EH (cell line): ENCODE measurements around the gene PBX1.

Experiments used
- DNase-seq: peaks from one replicate; pipeline ENCODE4 v3.0.0-alpha.2; 2015; ENCODE audit warnings: low read depth

Gene PBX1

DNA sequence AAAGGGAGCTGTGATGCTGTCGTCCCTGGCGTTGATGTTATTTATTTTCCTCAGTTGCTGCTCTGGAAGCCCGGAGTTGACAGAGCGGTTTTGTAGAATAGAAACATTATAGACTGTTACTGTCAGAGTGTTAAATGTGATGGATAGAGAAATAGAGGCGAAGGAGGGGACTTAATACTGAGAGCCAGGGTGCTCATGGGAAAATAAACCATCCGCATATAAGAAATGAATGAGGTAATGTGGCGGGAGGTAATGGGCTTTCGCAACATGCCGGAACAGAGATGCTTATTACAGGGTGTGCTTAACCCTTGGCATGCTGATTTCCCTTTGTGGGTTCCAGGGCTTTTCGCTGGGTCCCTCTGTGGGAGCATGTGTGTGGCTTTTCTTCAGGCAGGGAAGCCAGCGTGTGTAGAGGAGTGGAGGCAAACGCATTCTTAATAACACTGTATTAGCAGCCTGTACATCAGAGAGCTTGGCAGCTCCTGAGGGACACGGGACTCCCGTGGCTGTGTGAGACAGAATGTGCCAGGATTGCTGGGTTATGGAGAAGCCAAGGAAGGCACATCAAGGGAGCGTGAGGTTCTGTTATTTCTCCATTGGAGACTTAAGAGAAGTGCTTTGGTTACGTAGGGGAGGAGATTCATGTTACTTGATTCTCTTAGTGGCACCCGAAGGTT lies 141.0 kb downstream of the PBX1 start:
- DNase-seq, result no peak

DNA sequence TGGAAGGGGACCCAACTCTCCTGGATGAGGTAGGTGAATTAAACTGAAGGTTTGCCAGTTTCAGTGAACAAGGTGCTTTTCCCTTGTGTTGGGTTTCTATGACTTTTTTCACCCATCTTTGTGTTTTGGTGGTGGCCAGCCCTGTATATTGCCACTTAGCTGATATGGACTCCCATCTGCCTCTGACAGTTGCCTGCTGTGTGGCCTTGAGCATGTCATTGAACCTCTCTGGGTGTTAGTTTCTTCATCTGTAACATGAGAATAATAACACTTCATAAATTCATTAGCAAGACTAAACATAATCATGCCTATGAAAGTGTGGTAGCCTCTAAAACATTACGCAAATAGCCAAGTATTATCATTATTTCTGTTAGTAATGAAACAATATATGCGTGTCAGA lies 141.7 kb downstream of the PBX1 start:
- DNase-seq, result no peak

DNA sequence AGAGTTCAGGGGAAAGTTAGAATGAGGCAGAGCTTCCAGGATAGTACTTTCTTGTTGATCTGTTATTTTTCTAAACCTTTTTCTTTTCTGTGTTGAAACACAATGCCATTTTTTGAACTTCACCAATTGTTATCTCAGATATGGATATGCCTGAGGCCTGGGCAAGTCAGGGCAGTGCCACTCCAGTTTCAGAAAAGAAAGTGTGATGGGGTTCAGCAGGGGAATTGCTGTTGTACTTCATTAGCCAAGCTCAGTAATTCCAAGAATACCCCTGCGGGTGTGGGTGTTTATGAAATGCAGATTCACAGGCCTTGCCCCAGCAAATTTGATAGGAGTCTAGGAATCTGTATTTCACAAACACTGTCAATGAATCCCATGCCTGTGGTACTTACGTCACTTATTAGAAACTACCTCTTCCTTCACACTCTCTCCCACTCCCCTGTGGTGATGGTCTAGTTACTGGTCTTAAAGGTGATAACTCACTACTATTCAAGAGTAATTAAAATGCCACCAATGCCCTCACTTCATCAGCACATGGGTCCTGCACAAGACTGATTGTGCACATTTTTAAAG lies 142.3 kb downstream of the PBX1 start:
- no peak for DNase-seq

DNA sequence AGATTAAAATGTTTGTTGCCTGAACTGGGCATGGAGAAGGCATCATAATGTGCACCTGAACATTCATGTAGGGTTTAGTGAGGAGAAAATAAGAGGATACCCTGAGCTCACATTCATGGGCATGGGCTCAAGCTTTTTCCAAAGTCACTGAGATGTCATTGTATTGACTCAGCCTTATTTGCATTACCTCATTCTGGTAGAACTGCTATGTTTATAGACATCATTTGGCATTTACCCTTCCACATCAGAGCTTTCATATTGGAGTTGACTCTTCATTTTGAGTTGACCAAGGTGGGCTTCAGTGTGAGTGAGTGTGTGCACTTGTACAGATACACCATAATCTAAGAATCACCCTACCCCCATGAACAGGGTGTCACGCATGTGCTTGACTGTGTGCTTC lies 143.2 kb downstream of the PBX1 start:
- DNase-seq, result peak; percentile 50

DNA sequence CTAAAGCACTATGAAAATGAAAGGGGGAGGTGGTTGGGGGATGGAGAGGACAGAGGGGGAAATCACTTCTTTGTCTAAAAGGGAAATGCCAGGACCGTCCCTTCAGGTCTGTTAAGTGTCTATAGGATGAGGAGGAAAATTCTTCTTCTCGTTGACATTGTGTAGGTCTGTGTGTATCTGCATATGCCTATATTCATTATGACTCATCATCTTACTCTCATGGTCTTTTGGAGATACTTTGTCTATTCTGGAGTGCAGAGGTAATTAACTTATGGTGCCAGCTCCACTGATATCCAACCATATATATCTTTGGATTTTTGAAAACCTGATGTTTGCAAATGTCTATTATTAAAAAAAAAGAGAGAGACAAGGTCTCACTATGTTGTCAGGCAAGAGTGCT lies 143.7 kb downstream of the PBX1 start:
- no peak for DNase-seq

DNA sequence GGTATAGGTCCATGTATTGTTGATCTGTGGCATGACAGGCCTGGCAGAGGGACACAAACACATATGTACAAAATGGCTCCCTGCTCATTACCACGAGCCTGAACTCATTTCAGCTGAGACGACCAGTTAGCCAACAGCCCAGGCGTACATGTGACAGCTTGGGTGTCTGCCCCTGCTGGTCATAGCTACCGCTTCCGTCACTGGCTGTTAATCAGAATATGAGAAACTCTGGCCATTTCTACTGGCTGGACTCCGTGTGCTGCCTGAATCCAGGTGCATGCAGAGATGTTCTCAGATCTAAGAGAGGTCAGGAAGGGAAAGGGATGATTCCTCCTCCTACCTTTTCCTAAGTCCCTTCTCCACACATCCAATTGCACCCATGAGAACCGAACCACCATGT lies 144.5 kb downstream of the PBX1 start:
- no peak for DNase-seq

DNA sequence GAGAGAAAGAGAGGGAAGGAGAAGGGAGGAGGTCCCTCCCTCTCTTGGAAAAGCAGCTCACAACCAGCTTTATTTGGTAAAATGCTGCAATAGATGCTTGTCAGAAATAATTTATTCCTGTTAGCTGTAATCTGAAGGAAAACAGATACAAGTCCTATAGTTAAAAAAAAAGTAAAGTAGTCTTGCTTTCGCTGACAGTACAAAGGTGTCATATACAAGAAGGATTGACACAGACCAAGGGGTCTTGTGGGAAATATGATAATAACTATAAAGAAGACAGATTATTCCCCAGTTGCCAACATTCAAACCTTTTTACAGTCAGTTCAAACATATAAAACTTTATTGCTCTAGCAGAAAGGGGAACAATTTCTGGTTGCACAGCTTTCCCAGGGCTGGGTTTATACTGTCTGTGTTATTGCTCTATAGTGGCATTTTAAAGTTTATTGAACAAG lies 145.0 kb downstream of the PBX1 start:
- DNase-seq, result no peak

DNA sequence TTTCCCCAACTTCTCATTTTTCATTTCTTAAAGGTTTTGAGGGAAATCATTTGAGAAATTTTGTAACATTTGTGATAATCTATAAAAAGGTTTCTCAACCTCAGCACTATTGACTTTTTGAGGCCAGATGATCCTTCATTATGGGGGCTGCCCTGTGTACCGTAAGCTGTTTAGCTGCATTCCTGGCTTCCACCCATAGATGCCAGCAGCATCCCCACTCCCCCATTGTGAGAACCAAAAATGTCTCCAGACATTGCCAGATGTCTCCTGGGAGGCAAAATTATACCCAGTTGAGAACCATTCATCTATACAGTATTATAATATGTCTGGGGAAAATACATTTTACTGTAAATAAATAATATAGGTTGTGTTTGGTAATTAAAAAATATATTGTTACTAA lies 146.0 kb downstream of the PBX1 start:
- DNase-seq, result no peak

DNA sequence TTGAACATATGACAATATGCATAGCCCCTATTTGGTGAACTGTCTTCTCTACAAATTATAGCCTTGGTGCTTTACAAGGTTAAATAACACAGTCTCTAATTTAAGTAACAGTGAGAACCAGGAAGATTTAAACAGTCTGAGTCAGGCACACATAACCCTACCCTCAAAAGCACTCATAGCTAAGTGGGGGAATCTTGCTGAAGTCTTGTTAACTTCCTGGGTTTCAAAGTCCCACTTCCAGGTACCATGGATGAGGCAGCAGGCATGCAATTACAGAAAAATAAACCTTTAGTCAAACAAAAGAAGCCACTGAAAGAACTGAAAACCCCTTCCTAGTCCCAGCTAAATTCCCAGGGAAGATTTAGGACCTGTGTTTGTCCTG lies 147.6 kb downstream of the PBX1 start:
- DNase-seq, result peak; percentile 50

DNA sequence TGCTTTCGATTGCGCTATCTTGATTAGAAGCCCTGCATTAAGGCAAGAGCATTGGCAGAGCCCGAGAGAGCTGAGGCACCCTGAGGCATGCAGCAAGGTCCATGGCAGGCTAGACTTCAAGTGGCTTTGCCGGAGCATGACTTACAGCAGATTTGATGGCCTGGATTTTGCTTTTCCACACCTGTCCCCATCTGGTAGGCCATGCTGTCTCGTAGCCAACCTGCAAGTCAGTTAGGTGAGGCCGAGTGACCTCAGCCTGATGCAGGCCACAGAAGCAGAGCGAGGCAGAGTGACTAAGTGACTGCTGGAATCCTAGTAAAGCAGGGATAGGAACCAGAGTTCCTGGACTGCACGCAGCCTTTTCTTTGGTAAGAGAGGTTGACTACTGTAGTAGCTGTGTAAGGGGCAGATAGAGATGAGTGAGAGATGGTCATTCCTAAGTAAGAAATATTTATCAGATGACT lies 148.9 kb downstream of the PBX1 start:
- peak; percentile 94 for DNase-seq

DNA sequence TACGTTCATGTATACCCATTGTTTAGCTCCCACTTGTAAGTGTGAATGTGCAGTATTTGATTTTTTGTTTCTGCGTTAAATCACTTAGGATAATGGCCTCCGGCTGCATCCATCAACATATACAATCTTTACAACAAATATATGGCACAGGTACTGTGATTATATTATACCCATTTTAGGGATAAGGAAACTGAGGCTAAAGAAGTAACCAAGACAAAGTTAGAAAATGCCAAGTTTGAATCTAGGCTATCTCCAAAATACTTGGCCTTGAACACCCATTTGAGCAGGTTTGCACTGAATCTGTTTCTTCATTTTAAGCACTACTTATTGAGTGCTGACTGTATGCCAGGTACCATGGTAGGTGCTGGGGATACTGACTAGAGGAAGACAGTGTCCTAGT lies 149.6 kb downstream of the PBX1 start:
- DNase-seq, result no peak

DNA sequence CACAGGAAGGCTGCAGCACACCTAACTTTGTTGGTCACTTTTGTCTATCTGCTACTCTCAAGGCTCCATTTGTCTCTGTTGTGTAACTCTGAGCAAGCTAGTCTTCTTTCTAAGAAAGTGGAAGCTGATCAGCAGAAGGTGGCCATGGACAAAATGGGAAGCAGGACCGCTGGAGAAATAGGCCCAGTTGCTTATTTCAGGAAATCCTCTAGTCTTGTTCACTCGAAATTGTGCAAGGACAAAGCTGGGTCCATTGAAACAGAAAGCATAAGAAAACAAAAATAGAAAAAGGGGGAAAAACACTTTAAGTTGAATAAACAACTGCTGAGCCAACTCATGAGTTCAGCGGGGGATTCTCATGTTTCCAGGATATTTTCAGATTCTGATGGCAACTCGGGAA lies 150.1 kb downstream of the PBX1 start:
- DNase-seq, result no peak

DNA sequence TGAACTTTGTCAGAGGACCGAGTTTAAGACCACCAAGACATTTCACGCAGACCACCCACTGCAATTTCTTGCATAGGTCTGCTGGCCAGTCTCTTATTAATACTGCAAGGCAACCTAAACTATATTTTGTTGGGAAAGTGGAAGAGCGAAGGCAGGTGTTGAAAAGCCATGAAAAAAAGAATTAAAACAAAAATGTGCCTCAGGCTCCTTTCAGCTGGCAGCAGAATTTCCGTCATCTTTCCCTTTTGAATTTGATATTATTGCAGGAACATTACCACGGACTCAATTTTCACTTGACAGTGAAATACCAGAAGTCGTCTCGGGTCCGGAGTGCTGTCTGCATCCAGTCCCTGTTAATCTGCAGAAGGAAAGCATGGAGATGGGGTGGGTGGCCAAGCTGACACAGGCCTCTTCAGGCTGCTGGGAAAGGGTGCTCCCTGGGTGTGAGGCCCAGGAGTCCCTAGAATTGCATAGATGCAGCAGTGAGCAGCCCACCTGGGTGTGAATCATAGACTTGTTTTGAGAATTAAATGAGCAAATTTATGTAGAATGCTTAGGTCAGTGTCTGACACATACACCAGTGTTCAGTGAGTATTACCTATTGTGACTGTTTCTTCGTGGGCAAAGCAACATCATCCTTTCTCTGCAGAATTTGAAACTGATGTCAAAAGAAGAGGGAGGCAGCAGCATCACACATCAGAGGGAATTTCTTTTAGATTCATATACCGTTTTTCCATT lies 150.7 kb downstream of the PBX1 start:
- no peak for DNase-seq

DNA sequence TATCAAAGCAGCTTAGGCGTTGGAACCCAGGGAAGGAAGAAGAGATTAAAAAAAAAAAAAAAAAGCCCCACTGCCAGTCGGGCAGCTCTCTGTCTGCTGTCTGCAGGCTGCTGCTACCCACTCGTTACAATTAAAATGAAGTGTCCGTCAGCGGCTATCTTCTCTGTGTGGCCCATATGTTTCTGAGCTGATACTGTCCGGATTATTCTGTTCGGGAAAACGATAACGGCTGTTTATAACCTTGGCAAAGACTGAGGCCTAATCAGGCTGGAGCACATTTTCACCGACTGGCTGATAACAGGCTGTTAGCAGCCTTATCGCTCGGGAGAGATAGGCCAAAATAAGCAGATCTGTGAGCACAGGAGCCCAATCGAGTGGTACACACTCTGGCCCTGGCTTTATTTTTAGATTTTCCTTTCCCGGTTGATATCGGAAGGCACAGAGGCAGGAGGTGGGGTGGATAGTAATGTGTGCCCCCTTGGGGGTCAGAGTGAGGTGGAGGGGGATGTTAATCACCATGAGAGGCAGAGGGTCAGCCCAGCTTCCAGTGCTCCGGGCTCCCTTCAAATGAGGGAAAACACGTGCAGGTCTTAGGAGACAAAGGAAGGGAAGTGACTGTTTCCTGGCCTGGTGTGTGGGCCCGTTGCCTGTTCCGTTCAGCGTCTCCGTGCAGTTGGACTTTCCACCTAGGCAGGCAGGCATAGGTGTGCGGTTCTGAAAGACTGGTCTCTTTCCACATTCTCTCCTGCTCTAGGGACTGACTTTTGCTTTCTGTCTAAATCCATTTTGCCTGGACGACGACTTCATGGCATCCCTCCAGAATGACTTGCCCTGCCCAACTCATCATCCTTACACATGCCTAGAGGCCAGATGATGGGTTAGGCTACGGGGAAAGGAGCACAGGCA lies 153.4 kb downstream of the PBX1 start:
- no peak for DNase-seq

DNA sequence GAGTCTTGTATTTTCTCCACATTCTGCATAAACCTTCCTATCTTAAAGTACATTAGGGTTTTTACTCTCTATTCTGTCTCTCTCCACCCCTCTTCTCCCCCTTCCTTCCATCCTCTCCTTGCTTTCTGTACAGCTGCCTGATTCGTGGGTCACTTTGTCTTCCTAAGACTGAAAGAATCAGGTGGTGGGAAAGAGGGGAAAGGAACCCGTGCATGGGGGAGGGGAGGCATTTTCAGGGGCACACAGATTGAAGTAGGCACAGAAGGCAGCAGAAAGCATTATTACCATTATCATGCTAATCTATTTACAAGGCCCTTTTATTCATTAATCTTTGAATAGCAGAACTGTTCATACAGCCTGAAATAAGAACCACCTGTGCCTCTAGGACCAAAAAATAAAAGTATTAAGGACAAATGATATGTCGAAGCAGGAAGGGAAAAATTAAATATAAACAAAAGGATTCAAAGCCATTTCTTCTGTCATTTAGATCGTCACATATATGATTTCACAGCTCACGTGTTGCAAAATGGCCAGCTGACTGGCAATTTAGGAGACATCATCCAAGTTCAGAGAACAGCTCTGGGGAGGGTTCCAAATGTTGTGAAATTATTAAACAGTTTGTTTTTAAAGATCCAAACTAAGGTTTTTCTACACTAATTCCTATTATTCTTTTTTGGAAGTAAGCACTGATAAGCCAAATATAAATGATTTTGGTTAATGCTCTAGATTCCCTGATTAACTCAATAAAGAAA lies 154.6 kb downstream of the PBX1 start:
- DNase-seq, result no peak

DNA sequence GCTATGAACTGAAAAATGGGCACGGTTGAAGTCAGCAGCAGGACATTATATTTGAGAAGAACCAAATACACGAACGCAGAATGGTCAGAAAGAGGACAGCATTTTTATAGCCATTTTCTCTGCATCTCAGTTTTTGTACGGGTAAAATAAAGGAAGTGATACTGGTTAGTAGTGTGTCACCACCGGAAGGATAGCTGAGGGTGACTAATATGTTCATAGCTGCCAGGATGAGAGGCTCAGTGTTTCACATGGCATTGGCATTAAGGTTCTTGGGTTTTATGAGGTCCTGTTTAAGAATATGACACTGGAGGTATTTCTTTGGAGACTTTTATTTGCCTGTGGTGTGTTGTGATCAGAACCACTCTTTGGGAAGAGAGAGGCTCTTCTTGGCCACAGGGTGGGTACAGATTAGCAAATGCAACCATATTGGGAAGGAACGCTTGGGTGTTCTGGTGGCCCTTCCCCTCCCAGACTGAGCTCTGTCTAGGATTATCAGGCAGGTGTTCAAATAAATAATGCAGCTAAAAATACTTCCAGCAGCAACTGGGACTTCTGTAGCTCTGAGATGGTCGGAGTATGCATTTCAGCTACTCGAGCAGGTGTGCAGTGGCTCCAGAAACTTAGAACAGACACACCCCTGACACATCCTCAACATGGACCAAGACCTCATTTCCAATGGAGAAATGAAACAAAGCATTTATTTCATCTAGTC lies 158.2 kb downstream of the PBX1 start:
- DNase-seq, result peak; percentile 86

DNA sequence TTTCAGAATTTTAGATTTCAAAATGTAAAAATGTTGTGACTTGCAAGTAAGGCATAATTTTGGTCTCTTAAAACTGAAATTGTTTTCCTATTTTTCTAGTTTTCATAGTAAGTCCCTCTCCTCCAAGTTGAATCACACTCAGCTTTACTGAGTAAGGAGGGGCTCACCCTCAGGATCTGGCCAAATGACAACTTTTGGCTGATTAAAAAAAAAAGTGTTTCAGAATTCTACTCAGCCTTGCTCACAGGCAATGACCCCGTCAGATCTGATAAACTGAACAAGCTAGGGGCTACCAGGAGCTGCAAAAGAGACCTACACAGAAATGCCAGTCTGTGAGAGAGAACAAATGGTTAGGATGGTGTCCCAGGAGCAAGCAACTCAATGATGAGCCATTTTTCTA lies 159.8 kb downstream of the PBX1 start:
- DNase-seq, result peak; percentile 60

DNA sequence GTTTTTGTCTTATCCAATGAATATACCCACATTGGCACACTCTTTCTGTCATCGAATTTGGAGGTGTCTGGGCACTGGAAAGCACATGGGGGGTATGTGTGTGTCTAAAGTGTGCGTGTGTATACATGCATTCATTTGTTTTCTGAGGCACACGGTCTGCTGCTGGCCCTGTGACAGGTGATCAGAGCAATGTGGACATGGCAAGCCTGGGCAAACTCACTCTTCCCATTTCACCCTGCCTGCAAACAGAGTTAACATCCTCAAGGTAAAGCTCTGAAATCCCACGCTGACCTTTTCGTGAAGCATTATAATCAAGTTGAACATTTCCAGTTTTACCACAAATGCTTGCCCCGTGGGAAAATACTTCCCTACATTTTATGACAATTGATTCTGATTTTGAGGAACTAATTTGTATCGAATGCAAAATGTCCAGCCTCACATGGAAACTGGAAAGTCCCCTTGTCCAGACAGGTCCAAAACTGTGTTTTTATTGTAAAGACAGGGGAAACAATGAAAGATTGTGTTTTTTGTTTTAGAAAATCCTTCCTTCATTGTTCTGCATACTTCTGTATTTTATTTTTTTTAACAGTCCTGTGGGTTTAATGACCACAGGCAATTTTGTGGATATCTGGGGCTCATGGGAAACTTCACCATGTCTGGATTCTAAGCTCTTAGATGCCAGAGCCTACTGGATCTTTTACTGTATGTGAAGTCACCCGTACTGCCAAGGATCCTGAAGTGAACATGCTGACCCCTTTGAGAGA lies 160.9 kb downstream of the PBX1 start:
- DNase-seq, result peak; percentile 25

DNA sequence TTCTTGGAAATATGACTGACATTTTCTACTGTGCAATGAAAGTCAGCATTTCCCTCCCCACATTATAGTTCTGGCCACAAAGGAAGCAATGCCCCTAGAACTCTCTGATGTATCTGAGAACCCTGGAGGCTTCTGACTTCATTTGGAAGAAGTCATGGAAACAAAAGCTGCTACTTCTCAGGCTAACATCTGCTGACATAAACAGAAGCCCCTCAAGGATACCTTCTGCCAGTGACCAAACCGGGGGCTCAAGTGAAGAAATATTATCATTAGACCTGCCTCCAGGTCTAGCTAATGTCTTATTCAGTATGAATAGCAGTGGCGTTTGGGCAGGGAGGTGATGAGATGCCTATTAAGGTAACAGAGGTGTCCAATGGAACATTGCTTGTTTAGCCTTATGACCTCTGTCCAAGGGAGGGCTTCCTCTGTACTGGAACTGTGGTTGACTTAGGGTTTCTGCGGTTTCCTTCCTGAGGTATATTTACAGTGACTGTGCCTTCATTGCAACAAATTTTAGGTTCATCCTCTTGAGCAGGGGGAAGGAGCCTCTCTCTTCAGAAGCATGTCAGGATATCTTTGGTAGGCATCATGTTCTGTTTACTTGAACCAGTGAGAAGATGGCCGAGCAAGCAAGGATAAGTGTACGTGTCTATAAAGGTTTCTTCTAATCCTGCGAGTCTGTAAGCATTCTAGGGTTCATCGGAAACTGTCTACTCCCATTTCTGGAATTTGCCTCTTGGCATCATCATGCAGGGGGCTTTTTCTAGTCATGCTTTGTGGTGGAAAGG lies 161.7 kb downstream of the PBX1 start:
- peak; percentile 24 for DNase-seq

DNA sequence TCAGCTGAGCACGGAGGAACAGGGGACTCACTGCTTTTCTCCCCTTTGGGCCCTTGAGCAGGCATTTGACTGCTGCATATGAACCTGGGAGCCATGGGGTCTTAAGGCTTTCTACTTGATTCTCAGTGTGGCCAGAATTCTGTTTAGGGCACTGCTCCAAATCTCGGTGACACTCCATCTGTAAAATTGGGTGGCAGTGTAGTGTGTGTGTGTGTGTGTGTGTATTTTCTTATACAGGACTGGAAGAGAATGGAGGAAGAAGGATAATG lies 162.2 kb downstream of the PBX1 start:
- DNase-seq, result no peak
